Kidney (tissue), 14 donors: ENCODE results near the gene PPOX. TPM values are rescaled to one million over a fixed set of nuclear protein-coding genes. Genes with fewer than 3 reads are reported as not detected.

Experiments used
- DNase-seq, 5 donors: peaks; one replicate each; pipeline ENCODE4 v3.0.0-alpha.2; 2013 to 2020
- FAIRE-seq: peaks from 2 replicates; lab custom pipeline; 2012; peaks lifted over from hg19 to GRCh38; lab: Jason Lieb, UNC
- H3K27ac ChIP-seq, 2 donors: one replicate each; pipeline ENCODE4 v1.7.0; 2013; ENCODE audit warnings: low read depth in 2 of 2, low read length in 2 of 2, inconsistent platforms in 1 of 2
- H3K27me3 ChIP-seq: one replicate; pipeline ENCODE4 v1.7.1; 2013; ENCODE audit warnings: low read length, inconsistent platforms; ENCODE audit not compliant: control insufficient read depth, insufficient read depth
- H3K36me3 ChIP-seq, 3 donors: one replicate each; pipeline versions ENCODE4 v1.7.0 to v1.7.1; 2013; ENCODE audit warnings: low read length in 3 of 3, control low read depth in 1 of 3, inconsistent platforms in 1 of 3; ENCODE audit not compliant: insufficient read depth in 3 of 3, control insufficient read depth in 2 of 3
- H3K4me1 ChIP-seq, 3 donors: one replicate each; pipeline versions ENCODE4 v1.7.0 to v1.7.1; 2013; ENCODE audit warnings: low read length in 3 of 3, inconsistent platforms in 1 of 3, low read depth in 1 of 3; ENCODE audit not compliant: control insufficient read depth in 2 of 3, insufficient read depth in 2 of 3
- H3K4me3 ChIP-seq, 3 donors: one replicate each; pipeline versions ENCODE4 v1.7.0 to v1.8.1; 2013; ENCODE audit warnings: low read length in 3 of 3, control low read depth in 1 of 3, inconsistent platforms in 1 of 3
- H3K9ac ChIP-seq, 3 donors: one replicate each; pipeline versions ENCODE4 v1.7.0 to v1.7.1; 2013; ENCODE audit warnings: low read length in 3 of 3, control low read depth in 1 of 3, inconsistent platforms in 1 of 3
- H3K9me3 ChIP-seq, 3 donors: one replicate each; pipeline versions ENCODE4 v1.7.0 to v1.7.1; 2013; ENCODE audit warnings: low read length in 3 of 3, control low read depth in 1 of 3, inconsistent platforms in 1 of 3; ENCODE audit not compliant: control insufficient read depth in 2 of 3, insufficient read depth in 1 of 3
- CTCF ChIP-seq: IDR thresholded peaks from 3 replicates; pipeline ENCODE4 v1.5.1; 2012; ENCODE audit warnings: mild to moderate bottlenecking, moderate library complexity, borderline replicate concordance; ENCODE audit not compliant: insufficient read depth; ENCODE audit errors: extremely low read depth
- intact Hi-C: fragments of 100-400 bp; cut with DNase I; formaldehyde crosslinking; loops from one replicate; pipeline ENCODE4 v1.11.1; 2022
- polyA plus RNA-seq: library from polyadenylated mRNA; stranded (reverse); fragments of 350-450 nt; fragmentation: Illumina TruSeq; extraction: RNeasy Lipid Tissue Mini Kit (QIAGEN cat#74804); gene quantifications from one replicate; pipeline ENCODE4 v1.2.3, GENCODE V29; 2014; ENCODE audit warnings: low read depth, low replicate concordance; ENCODE audit not compliant: insufficient read depth
- total RNA-seq: library from RNA; stranded (reverse); fragmentation: NEBNext Ultra II Directional; extraction: Animal tissue kit (Norgen Biotek cat#: 25700); gene quantifications from one replicate; pipeline ENCODE4 v1.2.1, GENCODE V29; 2021
- donor health status: control.
- donor health status: control.
- donor health status: control.
- donor health status: control.
- donor health status: control.
- donor health status: DM: yes; HTN: yes; CAD: no.
- donor health status: Normal renal cell carcinoma (clear cell type).

PPOX gene
- total and polyA plus RNA-seq, 2 donors from 2014 or later: 23.6 to 29.4 TPM

GRCh38 chr1:161122967-161123366 lies 43.3 kb upstream of the PPOX start:
- intact Hi-C loops: no loop called here
- Histone ChIP-seq H3K36me3 (peaks cover 8 to 60% (median 38%) of the 10 kb centered on the region in 3 donors), H3K9me3 (no peaks in the 10 kb centered on the region), H3K27ac (no peak overlapping the region), H3K27me3 (no peaks in the 10 kb centered on the region), H3K4me1 (peaks cover 4 to 36% (median 27%) of the 10 kb centered on the region in 3 donors), H3K9ac (no peak overlapping the region), H3K4me3 (no peak overlapping the region)
- no peak for TF ChIP-seq CTCF
- no peak for DNase-seq
- FAIRE-seq: no peak

GRCh38 chr1:161127649-161128048 lies 38.6 kb upstream of the PPOX start:
- Histone ChIP-seq H3K9me3 (no peaks in the 10 kb centered on the region), H3K36me3 (peaks cover 6 to 49% (median 24%) of the 10 kb centered on the region in 3 donors), H3K27ac (no peak overlapping the region), H3K4me1 (peaks cover 0 to 19% (median 11%) of the 10 kb centered on the region in 3 donors), H3K27me3 (no peaks in the 10 kb centered on the region), H3K9ac (peak overlapping the region in 2 of 3 donors; percentile 34 to 46), H3K4me3 (no peak overlapping the region)
- intact Hi-C loops: no loop called here
- DNase-seq (no peak), FAIRE-seq (no peak)
- TF ChIP-seq CTCF: no peak

- Histone ChIP-seq H3K4me1 (peaks cover 3 to 25% (median 11%) of the 10 kb centered on the region in 3 donors), H3K36me3 (peaks cover 4 to 39% (median 20%) of the 10 kb centered on the region in 3 donors), H3K4me3 (no peak overlapping the region), H3K9me3 (no peaks in the 10 kb centered on the region), H3K27ac (no peak overlapping the region), H3K9ac (no peak overlapping the region), H3K27me3 (no peaks in the 10 kb centered on the region)
- FAIRE-seq (no peak), DNase-seq (no peak)
- intact Hi-C loops: no loop called here
- no peak for TF ChIP-seq CTCF
Observed at GRCh38 chr1:161128591-161129420, 37.4 kb upstream of the PPOX start.
